Progenitor cell of endocrine pancreas (in vitro differentiated cells): ENCODE data around the gene RELL2. TPM values are rescaled to one million over a fixed set of nuclear protein-coding genes. Genes with fewer than 3 reads are reported as not detected.

ENCODE experiments used
- DNase-seq: peaks from one replicate; pipeline ENCODE4 v3.0.0; 2021; ENCODE audit warnings: low spot score; ENCODE audit not compliant: unreplicated experiment
- H3K27ac Mint-ChIP-seq: 2 replicates; pipeline ENCODE4 v1.8.0; 2021; ENCODE audit warnings: mild to moderate bottlenecking, moderate library complexity, mixed read lengths
- H3K27me3 Mint-ChIP-seq: 2 replicates; pipeline ENCODE4 v1.8.0; 2021; ENCODE audit warnings: mixed read lengths
- H3K36me3 Mint-ChIP-seq: 2 replicates; pipeline ENCODE4 v1.8.0; 2022; ENCODE audit warnings: mixed read lengths; ENCODE audit not compliant: insufficient read depth
- H3K4me1 Mint-ChIP-seq: 2 replicates; pipeline ENCODE4 v1.8.0; 2021; ENCODE audit warnings: low read depth, mixed read lengths
- H3K4me3 Mint-ChIP-seq: 2 replicates; pipeline ENCODE4 v1.8.0; 2021; ENCODE audit warnings: low read depth, mild to moderate bottlenecking, moderate library complexity, mixed read lengths
- H3K9me3 Mint-ChIP-seq: 2 replicates; pipeline ENCODE4 v1.8.0; 2021; ENCODE audit warnings: low read depth, mixed read lengths
- CTCF ChIP-seq: fragments of 200-600 bp; sonication (generic); IDR thresholded peaks from one replicate; pipeline ENCODE4 v1.5.0; 2021; ENCODE audit warnings: antibody characterized with exemption, mild to moderate bottlenecking; ENCODE audit not compliant: unreplicated experiment
- total RNA-seq: library from RNA; stranded (reverse); gene quantifications from 2 replicates; pipeline ENCODE4 v1.2.1, GENCODE V29; 2021

The RELL2 gene
- total RNA-seq, 1 donor from 2014 or later, result 5.2 TPM

GRCh38 chr5:141665995-141666940, 29.5 kb downstream of the RELL2 start:
- H3K4me3 Mint-ChIP-seq, result no peak overlapping the region

GRCh38 chr5:141668601-141669265, 31.9 kb downstream of the RELL2 start:
- Mint-ChIP-seq H3K4me1 (peaks cover 2% of the 10 kb centered on the region), H3K9me3 (no peaks in the 10 kb centered on the region), H3K27me3 (no peaks in the 10 kb centered on the region), H3K4me3 (no peak overlapping the region), H3K27ac (no peak overlapping the region), H3K36me3 (no peaks in the 10 kb centered on the region)
- no peak for TF ChIP-seq CTCF
- DNase-seq, result no peak

More at GRCh38 chr5:141665995-141666940, 29.5 kb downstream of the RELL2 start:
- DNase-seq, result no peak
- Mint-ChIP-seq H3K4me1 (peaks cover 2% of the 10 kb centered on the region), H3K27ac (no peak overlapping the region), H3K36me3 (no peaks in the 10 kb centered on the region), H3K9me3 (no peaks in the 10 kb centered on the region), H3K27me3 (no peaks in the 10 kb centered on the region)
- no peak for TF ChIP-seq CTCF

GRCh38 chr5:141669520-141669919, 32.7 kb downstream of the RELL2 start:
- H3K4me3 Mint-ChIP-seq, result no peak overlapping the region
- no peak for DNase-seq
- H3K4me1 Mint-ChIP-seq, result peaks cover 2% of the 10 kb centered on the region
- no peaks in the 10 kb centered on the region for H3K36me3 Mint-ChIP-seq
- no peaks in the 10 kb centered on the region for H3K9me3 Mint-ChIP-seq
- no peak for TF ChIP-seq CTCF
- H3K27ac Mint-ChIP-seq, result no peak overlapping the region
- H3K27me3 Mint-ChIP-seq, result no peaks in the 10 kb centered on the region

DNA sequence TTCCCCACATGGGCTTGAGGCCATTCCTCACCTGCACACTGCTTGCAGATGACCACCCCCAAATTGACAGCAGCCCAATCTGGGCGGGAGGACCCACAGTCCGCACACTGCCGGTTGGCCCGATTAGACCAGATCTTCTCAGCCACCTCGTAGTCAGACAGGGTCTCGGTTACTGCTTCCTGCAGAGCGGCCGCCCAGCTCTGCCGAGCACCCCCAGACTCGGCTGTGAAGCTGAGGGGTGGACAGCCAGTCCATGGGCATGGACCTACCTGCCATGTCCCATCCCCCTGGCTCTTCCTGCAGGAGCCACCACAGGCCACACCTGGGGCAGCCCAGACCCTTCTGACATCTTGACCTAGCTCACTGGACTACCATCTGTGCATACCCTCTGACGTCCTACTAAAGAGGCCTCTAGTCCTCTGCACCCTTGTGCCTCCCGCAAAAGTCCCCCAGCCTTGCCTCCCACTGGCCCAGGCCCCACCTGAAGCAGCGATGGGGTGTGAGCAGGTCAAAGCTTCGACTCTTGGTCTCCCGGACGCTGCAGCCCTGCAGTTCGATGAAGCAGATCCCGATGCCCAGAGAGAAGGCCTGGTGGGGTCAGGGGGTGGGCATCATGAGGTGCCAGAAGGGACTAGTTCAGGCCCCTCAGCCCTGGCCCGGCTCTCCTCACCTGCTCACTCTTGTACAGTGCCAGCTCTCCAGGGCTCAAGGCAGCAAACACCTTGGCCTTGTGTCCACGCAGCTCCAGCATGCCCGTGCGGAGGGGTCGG, 35.5 kb downstream of the RELL2 start:
- no peaks in the 10 kb centered on the region for H3K36me3 Mint-ChIP-seq
- no peak overlapping the region for H3K27ac Mint-ChIP-seq
- H3K27me3 Mint-ChIP-seq, result no peaks in the 10 kb centered on the region
- no peaks in the 10 kb centered on the region for H3K4me1 Mint-ChIP-seq
- DNase-seq, result no peak
- no peak for TF ChIP-seq CTCF
- H3K4me3 Mint-ChIP-seq, result no peak overlapping the region
- no peaks in the 10 kb centered on the region for H3K9me3 Mint-ChIP-seq
